ENCODE measurements around the gene CDC25C. TPM values are rescaled to one million over a fixed set of nuclear protein-coding genes. Genes with fewer than 3 reads are reported as not detected.

CDC25C gene
- polyA plus RNA-seq, 2 donors, result 1.0 to 1.6 TPM

DNA sequence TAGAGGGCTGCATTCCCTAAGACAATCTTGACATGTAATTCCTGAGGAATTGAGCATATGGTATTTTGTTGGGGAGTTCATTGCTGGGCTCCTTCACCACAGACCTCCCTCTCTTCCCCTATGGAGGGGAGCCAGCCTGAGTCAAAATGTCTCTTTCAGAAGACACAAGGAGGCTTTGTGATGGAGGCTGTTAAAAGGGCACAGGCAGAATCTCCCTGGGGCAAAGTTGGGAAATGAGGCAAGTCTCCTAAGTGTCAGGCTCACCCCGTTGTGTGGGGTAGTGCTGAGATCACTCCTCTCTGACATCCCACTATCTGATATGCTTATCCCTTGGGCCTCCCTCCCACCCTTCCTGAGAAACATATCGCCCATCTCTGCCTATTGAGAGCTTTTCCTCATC, 87.8 kb downstream of the CDC25C start:
- no peaks in the 10 kb centered on the region for H3K27me3 ChIP-seq (ENCODE audit: control insufficient read depth in 1 of 2, insufficient read depth in 2 of 2, low read length in 2 of 2)
- peaks cover 0 to 3% of the 10 kb centered on the region in 2 donors for H3K9me3 ChIP-seq (ENCODE audit: control insufficient read depth in 2 of 2, insufficient read depth in 1 of 2, low read depth in 1 of 2, low read length in 1 of 2)
- no peaks in the 10 kb centered on the region for H3K36me3 ChIP-seq (ENCODE audit: control insufficient read depth in 2 of 2, insufficient read depth in 2 of 2, low read length in 1 of 2)
- H3K4me1 ChIP-seq (ENCODE audit: control insufficient read depth in 2 of 2, insufficient read depth in 2 of 2, low read length in 1 of 2), result peaks cover 2 to 6% of the 10 kb centered on the region in 2 donors
- no peak overlapping the region for H3K4me3 ChIP-seq (ENCODE audit: low read depth in 1 of 2, low read length in 2 of 2)
- 56 to 69% methylated on average over 2 of the region's 2 CpGs for WGBS, 2 donors
- no peak overlapping the region for H3K27ac ChIP-seq (ENCODE audit: low read depth in 2 of 2, low read length in 1 of 2)

DNA sequence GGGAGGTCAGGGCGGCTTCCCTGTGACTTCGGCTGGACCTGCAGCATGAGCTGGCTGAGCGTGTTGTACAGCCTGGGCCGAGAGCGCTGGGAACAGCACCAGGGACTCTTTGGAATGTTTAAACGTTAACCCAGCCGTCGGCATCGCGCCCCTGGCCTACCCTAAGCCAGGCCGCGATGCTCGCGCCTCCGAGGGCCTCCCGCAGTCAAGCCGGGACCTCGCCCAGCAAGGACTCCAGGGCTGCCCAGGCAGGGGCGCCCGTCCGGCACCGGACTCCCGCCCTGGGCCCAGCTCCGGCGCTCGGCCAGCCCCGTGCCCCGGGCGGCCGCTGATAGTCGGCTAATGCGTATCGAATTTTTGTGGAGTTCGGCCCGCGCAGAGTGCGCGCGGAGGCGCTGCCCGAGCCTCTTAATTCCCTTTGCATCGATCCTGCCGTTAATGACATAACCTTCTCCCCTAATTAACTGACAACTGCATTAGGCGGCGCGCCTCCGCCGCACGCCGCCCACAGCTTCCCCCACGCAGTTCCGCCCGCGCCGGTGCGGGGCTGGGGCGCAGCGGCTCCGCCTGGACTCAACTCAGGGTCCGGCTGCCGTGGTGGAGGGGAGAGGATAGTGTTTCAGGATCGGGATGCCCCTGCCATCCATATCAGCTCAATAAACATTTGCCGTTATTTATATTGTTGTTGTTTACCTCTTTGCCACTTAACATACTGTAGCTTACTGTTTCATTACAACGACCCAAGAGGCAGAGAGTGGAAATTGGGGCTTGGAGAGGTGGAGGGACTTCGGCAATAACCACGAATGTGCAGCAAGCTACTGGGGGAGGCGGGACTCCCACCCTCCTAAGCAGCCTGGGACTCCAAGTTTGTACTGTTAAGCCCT, 89.7 kb downstream of the CDC25C start:
- 5 to 8% methylated on average over 60 to 67 of the region's 67 CpGs for WGBS, 2 donors
- peak overlapping the region; percentile 29 to 46 for H3K4me3 ChIP-seq (ENCODE audit: low read depth in 1 of 2, low read length in 2 of 2)
- H3K27ac ChIP-seq (ENCODE audit: low read depth in 2 of 2, low read length in 1 of 2), result no peak overlapping the region
- no peaks in the 10 kb centered on the region for H3K36me3 ChIP-seq (ENCODE audit: control insufficient read depth in 2 of 2, insufficient read depth in 2 of 2, low read length in 1 of 2)
- H3K9me3 ChIP-seq (ENCODE audit: control insufficient read depth in 2 of 2, insufficient read depth in 1 of 2, low read depth in 1 of 2, low read length in 1 of 2), result peaks cover 0 to 3% of the 10 kb centered on the region in 2 donors
- H3K27me3 ChIP-seq (ENCODE audit: control insufficient read depth in 1 of 2, insufficient read depth in 2 of 2, low read length in 2 of 2), result no peaks in the 10 kb centered on the region
- peaks cover 2 to 6% of the 10 kb centered on the region in 2 donors for H3K4me1 ChIP-seq (ENCODE audit: control insufficient read depth in 2 of 2, insufficient read depth in 2 of 2, low read length in 1 of 2)

- H3K9me3 ChIP-seq (ENCODE audit: control insufficient read depth in 2 of 2, insufficient read depth in 1 of 2, low read depth in 1 of 2, low read length in 1 of 2), result peaks cover 0 to 3% of the 10 kb centered on the region in 2 donors
- H3K36me3 ChIP-seq (ENCODE audit: control insufficient read depth in 2 of 2, insufficient read depth in 2 of 2, low read length in 1 of 2), result no peaks in the 10 kb centered on the region
- H3K4me3 ChIP-seq (ENCODE audit: low read depth in 1 of 2, low read length in 2 of 2), result no peak overlapping the region
- H3K27me3 ChIP-seq (ENCODE audit: control insufficient read depth in 1 of 2, insufficient read depth in 2 of 2, low read length in 2 of 2), result no peaks in the 10 kb centered on the region
- H3K27ac ChIP-seq (ENCODE audit: low read depth in 2 of 2, low read length in 1 of 2), result no peak overlapping the region
- WGBS, 2 donors, result 66 to 81% methylated on average over 3 of the region's 3 CpGs
- peaks cover 2 to 6% of the 10 kb centered on the region in 2 donors for H3K4me1 ChIP-seq (ENCODE audit: control insufficient read depth in 2 of 2, insufficient read depth in 2 of 2, low read length in 1 of 2)
These were observed 90.8 kb downstream of the CDC25C start for GRCh38 chr5:138240650-138241385.

DNA sequence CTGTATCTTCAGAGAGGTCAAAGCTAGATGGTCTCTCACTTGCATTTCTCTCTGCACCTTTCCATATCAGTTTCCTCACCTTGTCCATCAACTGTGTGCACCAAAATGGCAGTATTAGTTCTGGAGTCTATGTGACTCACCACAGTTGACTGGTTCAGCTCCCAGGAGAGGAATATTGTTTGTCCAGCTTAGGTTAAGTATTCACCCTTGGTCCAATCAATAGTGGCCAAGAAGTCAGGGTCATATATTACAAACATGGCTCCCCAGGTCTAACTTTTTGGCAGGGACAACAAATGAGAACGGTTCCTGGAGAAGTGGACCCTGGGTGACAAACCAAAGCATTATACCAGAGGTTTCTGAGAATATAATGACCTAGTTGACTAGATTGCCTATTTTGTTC, 93.6 kb downstream of the CDC25C start:
- Histone ChIP-seq H3K27me3 (ENCODE audit: control insufficient read depth in 1 of 2, insufficient read depth in 2 of 2, low read length in 2 of 2) (no peaks in the 10 kb centered on the region), H3K9me3 (ENCODE audit: control insufficient read depth in 2 of 2, insufficient read depth in 1 of 2, low read depth in 1 of 2, low read length in 1 of 2) (peaks cover 0 to 3% of the 10 kb centered on the region in 2 donors)
- 85 to 90% methylated on average over 1 of the region's 1 CpG for WGBS, 2 donors

More for the DNA sequence above, 93.6 kb downstream of the CDC25C start:
- Histone ChIP-seq H3K27ac (ENCODE audit: low read depth in 2 of 2, low read length in 1 of 2) (no peak overlapping the region), H3K36me3 (ENCODE audit: control insufficient read depth in 2 of 2, insufficient read depth in 2 of 2, low read length in 1 of 2) (no peaks in the 10 kb centered on the region), H3K4me3 (ENCODE audit: low read depth in 1 of 2, low read length in 2 of 2) (no peak overlapping the region), H3K4me1 (ENCODE audit: control insufficient read depth in 2 of 2, insufficient read depth in 2 of 2, low read length in 1 of 2) (peaks cover 2 to 6% of the 10 kb centered on the region in 2 donors)

Other genes starting within 250 kb of the CDC25C start
- not detected for gene WNT8A, start 247.8 kb downstream of the CDC25C start, polyA plus RNA-seq
- gene NME5, start 192.4 kb downstream of the CDC25C start, polyA plus RNA-seq, result under 1 TPM; 0.39 to 0.90 TPM
- 10 to 100 TPM; 25.0 to 34.7 TPM for gene BRD8, start 153.2 kb downstream of the CDC25C start, polyA plus RNA-seq
- gene KIF20A, start 152.7 kb downstream of the CDC25C start, polyA plus RNA-seq, result 1 to 10 TPM; 8.8 to 9.9 TPM
- gene CDC23, start 118.5 kb downstream of the CDC25C start, polyA plus RNA-seq, result 10 to 100 TPM in 1 of 2 donors, 1 to 10 TPM in 1; 9.0 to 14.4 TPM
- under 1 TPM; 0.14 to 0.32 TPM for gene GFRA3, start 57.2 kb downstream of the CDC25C start, polyA plus RNA-seq
- 1 to 10 TPM; 7.4 to 8.7 TPM for gene FAM53C, start 6.5 kb upstream of the CDC25C start, polyA plus RNA-seq
- 10 to 100 TPM; 18.7 to 20.7 TPM for gene KDM3B, start 20.9 kb upstream of the CDC25C start, polyA plus RNA-seq
- 1 to 10 TPM; 2.0 to 2.6 TPM for gene REEP2, start 107.3 kb upstream of the CDC25C start, polyA plus RNA-seq
- gene EGR1, start 133.7 kb upstream of the CDC25C start, polyA plus RNA-seq, result 10 to 100 TPM; 17.9 to 45.0 TPM
- gene ETF1, start 211.4 kb upstream of the CDC25C start, polyA plus RNA-seq, result 10 to 100 TPM; 38.9 to 64.8 TPM
- gene HSPA9, start 243.6 kb upstream of the CDC25C start, polyA plus RNA-seq, result 100 to 1,000 TPM in 1 of 2 donors, 10 to 100 TPM in 1; 78.5 to 111 TPM

Measured in esophagus (tissue), 2 donors.